Gastrocnemius medialis (tissue), 4 donors: Measurements from ENCODE around the gene HCFC1. TPM values are rescaled to one million over a fixed set of nuclear protein-coding genes. Genes with fewer than 3 reads are reported as not detected.

ENCODE experiments used
- ATAC-seq, 2 donors: fragments of 150-250 bp; one replicate each; pipeline ENCODE4 v1.9.1; 2016
- DNase-seq, 2 donors: peaks; one replicate each; pipeline ENCODE4 v3.0.0-alpha.2; 2019
- H3K27ac ChIP-seq, 4 donors: fragments of 200-600 bp; sonication (generic); 1 replicate in 1 of 4; 2 replicates in 3 of 4; pipeline ENCODE4 v1.5.1; 2016 to 2018; ENCODE audit warnings: mild to moderate bottlenecking in 2 of 4, moderate library complexity in 1 of 4
- H3K27me3 ChIP-seq, 3 donors: fragments of 200-600 bp; sonication (generic) in 2 of 3; 1 replicate in 1 of 3; 2 replicates in 2 of 3; pipeline versions ENCODE4 v1.5.1 to v1.6.0; 2016 to 2019; ENCODE audit warnings: mild to moderate bottlenecking in 1 of 3, moderate library complexity in 1 of 3
- H3K36me3 ChIP-seq, 2 donors: fragments of 200-600 bp; sonication (generic) in 1 of 2; one replicate each; pipeline ENCODE4 v1.5.1; 2017 to 2018
- H3K4me1 ChIP-seq, 2 donors: fragments of 200-600 bp; sonication (generic) in 1 of 2; one replicate each; pipeline ENCODE4 v1.5.1; 2016 to 2017; ENCODE audit warnings: mild to moderate bottlenecking in 2 of 2
- H3K4me3 ChIP-seq, 4 donors: fragments of 200-600 bp; sonication (generic) in 3 of 4; 1 replicate in 1 of 4; 2 replicates in 3 of 4; pipeline ENCODE4 v1.5.1; 2016 to 2019; ENCODE audit warnings: mild to moderate bottlenecking in 2 of 4
- H3K9me3 ChIP-seq, 3 donors: fragments of 200-600 bp; sonication (generic) in 2 of 3; 1 replicate in 1 of 3; 2 replicates in 2 of 3; pipeline ENCODE4 v1.5.1; 2016 to 2019
- POLR2A ChIP-seq, 2 donors: fragments of 450-650 bp; IDR thresholded peaks; one replicate each; pipeline ENCODE4 v1.6.1; 2017; ENCODE audit warnings: antibody characterized with exemption in 2 of 2, mild to moderate bottlenecking in 2 of 2, moderate library complexity in 2 of 2
- in situ Hi-C, 4 donors: fragments of 200-750 bp; cut with MboI; loops; one replicate each; pipeline versions ENCODE4 v1.15.0 to v1.8.0; 2017; ENCODE audit warnings: low sequenced_read_pairs in 4 of 4
- intact Hi-C: fragments of 100-400 bp; cut with DNase I; formaldehyde crosslinking; loops from one replicate; pipeline ENCODE4 v1.15.1; 2023; ENCODE audit warnings: low total_unique reads
- microRNA counts, 2 donors: library from miRNA; unstranded; fragments of <30 nt; microRNA quantifications; one replicate each; lab custom pipeline; 2016
- microRNA-seq, 2 donors: library from miRNA; unstranded; fragments of <30 nt; microRNA quantifications; one replicate each; pipeline ENCODE4, GENCODE V29; 2016; ENCODE audit warnings: borderline replicate concordance in 2 of 2
- total RNA-seq, 4 donors: library from RNA; depleted of rRNA; stranded (reverse); fragments of >200 nt; gene quantifications; one replicate each; pipeline versions ENCODE4 v1.1.0 to v1.2.3, GENCODE V29; 2016
- TF ChIP-seq, protein P1 (sequence below), 5 experiments: fragments of 450-650 bp in 3 of 5; fragments of 200-600 bp in 2 of 5; sonication (generic) in 2 of 5; IDR thresholded peaks in 4 of 5; conservative IDR thresholded peaks in 1 of 5; 1 replicate in 4 of 5; 2 replicates in 1 of 5; pipeline ENCODE4 v1.5.1; 2016 to 2019; ENCODE audit warnings: antibody characterized with exemption in 5 of 5, mild to moderate bottlenecking in 3 of 5, moderate library complexity in 3 of 5

Gene HCFC1
- total RNA-seq, 4 donors from 2014 or later, result 15.9 to 56.4 (median 51.8) TPM

DNA sequence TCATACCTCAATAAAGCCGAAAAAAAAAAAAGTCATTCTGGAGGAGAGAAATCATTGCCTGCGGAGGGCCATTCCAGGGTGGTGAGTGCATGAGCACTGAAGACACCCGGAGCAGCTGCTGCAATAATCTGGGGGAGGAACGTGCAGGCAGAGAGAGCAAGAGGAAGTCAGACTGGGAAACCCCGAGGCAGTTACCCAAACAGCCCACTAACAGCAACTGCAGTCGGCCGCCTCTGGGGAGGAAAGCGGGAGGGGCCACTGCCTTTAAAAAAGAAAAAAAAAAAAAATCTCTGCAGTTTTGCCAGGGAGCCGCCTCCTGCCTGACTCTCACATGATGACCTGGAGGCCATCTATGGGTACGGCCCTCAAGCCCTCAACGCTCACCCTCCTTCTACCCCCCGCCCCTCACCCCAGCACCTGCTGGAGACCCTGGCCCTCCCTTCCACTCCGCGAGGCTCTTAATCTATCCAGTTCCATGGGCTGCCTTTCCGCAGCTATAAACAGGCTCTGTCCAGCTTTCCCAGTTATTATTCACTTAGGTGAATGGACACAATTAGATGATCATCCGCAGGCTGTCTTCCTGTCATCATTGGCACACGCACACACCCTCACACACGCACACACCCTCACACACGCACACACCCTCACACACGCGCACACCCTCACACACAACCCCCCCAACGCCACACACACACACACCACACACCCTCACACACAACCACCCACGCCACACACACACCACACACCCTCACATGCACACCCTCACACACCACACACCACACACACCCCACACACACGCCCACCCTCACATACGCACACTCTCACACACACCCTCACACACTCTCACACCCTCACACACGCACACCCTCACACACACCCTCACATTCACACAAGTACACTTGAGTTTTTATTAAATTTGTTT lies 70.5 kb downstream of the HCFC1 start:
- intact Hi-C loops (no loop called here), in situ Hi-C loops (no loop called here)
- Histone ChIP-seq H3K36me3 (no peaks in the 10 kb centered on the region), H3K4me1 (peaks cover 0 to 9% of the 10 kb centered on the region in 2 donors), H3K27ac (no peak overlapping the region), H3K9me3 (no peaks in the 10 kb centered on the region), H3K4me3 (no peak overlapping the region), H3K27me3 (peaks cover 0 to 4% (median 0%) of the 10 kb centered on the region in 3 donors)
- no peak for TF ChIP-seq POLR2A (IDR thresholded peaks at IDR 0.05)
- TF ChIP-seq, protein P1, sequence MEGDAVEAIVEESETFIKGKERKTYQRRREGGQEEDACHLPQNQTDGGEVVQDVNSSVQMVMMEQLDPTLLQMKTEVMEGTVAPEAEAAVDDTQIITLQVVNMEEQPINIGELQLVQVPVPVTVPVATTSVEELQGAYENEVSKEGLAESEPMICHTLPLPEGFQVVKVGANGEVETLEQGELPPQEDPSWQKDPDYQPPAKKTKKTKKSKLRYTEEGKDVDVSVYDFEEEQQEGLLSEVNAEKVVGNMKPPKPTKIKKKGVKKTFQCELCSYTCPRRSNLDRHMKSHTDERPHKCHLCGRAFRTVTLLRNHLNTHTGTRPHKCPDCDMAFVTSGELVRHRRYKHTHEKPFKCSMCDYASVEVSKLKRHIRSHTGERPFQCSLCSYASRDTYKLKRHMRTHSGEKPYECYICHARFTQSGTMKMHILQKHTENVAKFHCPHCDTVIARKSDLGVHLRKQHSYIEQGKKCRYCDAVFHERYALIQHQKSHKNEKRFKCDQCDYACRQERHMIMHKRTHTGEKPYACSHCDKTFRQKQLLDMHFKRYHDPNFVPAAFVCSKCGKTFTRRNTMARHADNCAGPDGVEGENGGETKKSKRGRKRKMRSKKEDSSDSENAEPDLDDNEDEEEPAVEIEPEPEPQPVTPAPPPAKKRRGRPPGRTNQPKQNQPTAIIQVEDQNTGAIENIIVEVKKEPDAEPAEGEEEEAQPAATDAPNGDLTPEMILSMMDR (IDR thresholded peaks at IDR 0.05 in 4 of 5, conservative IDR thresholded peaks at IDR 0.05 in 1 of 5), result no peak
- ATAC-seq (peak in 1 of 2 donors; percentile 62), DNase-seq (peak; percentile 31 to 45)

DNA sequence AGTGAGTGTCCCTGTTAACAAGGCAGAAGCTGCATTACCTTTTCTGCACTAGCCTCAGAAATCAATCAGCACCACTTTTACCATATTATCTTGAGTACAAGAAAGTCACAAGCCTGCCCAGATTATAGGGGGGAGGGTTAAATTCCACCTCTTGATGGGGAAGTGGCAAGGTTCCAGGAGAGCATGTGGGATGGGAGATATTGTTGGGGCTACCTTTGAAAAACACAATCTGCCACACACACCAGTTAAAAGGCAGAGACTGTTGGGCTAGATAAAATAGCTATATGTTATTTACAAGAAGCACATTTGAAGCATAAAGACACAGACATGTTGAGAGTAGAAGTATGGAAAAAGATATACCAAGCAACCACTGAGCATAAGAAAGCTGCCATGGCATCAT lies 73.7 kb downstream of the HCFC1 start:
- Histone ChIP-seq H3K4me1 (peaks cover 0 to 9% of the 10 kb centered on the region in 2 donors), H3K27ac (no peak overlapping the region), H3K9me3 (no peaks in the 10 kb centered on the region), H3K36me3 (no peaks in the 10 kb centered on the region), H3K4me3 (no peak overlapping the region), H3K27me3 (peaks cover 0 to 6% (median 0%) of the 10 kb centered on the region in 3 donors)
- TF ChIP-seq, protein P1 (IDR thresholded peaks at IDR 0.05 in 4 of 5, conservative IDR thresholded peaks at IDR 0.05 in 1 of 5), result no peak
- no peak for TF ChIP-seq POLR2A (IDR thresholded peaks at IDR 0.05)
- intact Hi-C loops (no loop called here), in situ Hi-C loops (no loop called here)
- ATAC-seq (no peak), DNase-seq (no peak)

MicroRNA genes within 50 kb of the gene (microRNA counts, 767-probe panel; counts per million panel counts)
- 356 to 448 counts per million in 2 donors for microRNA hsa-miR-718 (lab: Ali Mortazavi, UCI)

Small RNA genes lying within 50 kb of the gene (microRNA-seq; reads per million reads assigned to microRNA genes)
- gene MIR3202-1 (0 reads per million in 2 donors), gene MIR3202-2 (0 reads per million in 2 donors), gene MIR718 (0 reads per million in 2 donors)

Other genes starting within 250 kb of the HCFC1 start
- gene BCAP31, start 247.4 kb downstream of the HCFC1 start, total RNA-seq, result 10 to 100 TPM; 41.5 to 91.9 (median 48.3) TPM
- 10 to 100 TPM; 19.9 to 54.6 (median 34.5) TPM for gene ABCD1, start 247.0 kb downstream of the HCFC1 start, total RNA-seq
- gene PLXNB3, start 207.6 kb downstream of the HCFC1 start, total RNA-seq, result 1 to 10 TPM in 1 of 4 donors, under 1 TPM in 3; 0.10 to 1.1 (median 0.13) TPM
- gene SRPK3, start 190.8 kb downstream of the HCFC1 start, total RNA-seq, result 10 to 100 TPM; 30.3 to 39.9 (median 33.8) TPM
- 10 to 100 TPM; 79.8 to 92.7 (median 86.4) TPM for gene IDH3G, start 177.4 kb downstream of the HCFC1 start, total RNA-seq
- gene SSR4, start 177.2 kb downstream of the HCFC1 start, total RNA-seq, result 100 to 1,000 TPM in 2 of 4 donors, 10 to 100 TPM in 2; 73.9 to 111 (median 93.4) TPM
- gene PDZD4, start 141.3 kb downstream of the HCFC1 start, total RNA-seq, result 1 to 10 TPM in 2 of 4 donors, under 1 TPM in 2; 0.59 to 2.2 (median 1.4) TPM
- under 1 TPM; 0.05 to 0.62 (median 0.48) TPM for gene L1CAM, start 85.6 kb downstream of the HCFC1 start, total RNA-seq
- 1 to 10 TPM; 1.5 to 3.8 (median 2.0) TPM for gene AVPR2, start 67.1 kb downstream of the HCFC1 start, total RNA-seq
- gene ARHGAP4, start 45.6 kb downstream of the HCFC1 start, total RNA-seq, result 10 to 100 TPM in 1 of 4 donors, 1 to 10 TPM in 3; 2.6 to 10.7 (median 4.4) TPM
- gene NAA10, start 36.8 kb downstream of the HCFC1 start, total RNA-seq, result 100 to 1,000 TPM in 2 of 4 donors, 10 to 100 TPM in 2; 76.3 to 175 (median 111) TPM
- 1 to 10 TPM; 1.8 to 2.6 (median 2.0) TPM for gene RENBP, start 27.2 kb downstream of the HCFC1 start, total RNA-seq
- gene TMEM187, start 936 bp upstream of the HCFC1 start, total RNA-seq, result 1 to 10 TPM; 1.3 to 8.6 (median 3.8) TPM
- gene IRAK1, start 48.1 kb upstream of the HCFC1 start, total RNA-seq, result 100 to 1,000 TPM in 3 of 4 donors, 10 to 100 TPM in 1; 73.9 to 157 (median 115) TPM
- 10 to 100 TPM; 39.0 to 63.2 (median 45.2) TPM for gene MECP2, start 125.9 kb upstream of the HCFC1 start, total RNA-seq
- gene OPN1LW, start 172.4 kb upstream of the HCFC1 start, total RNA-seq, result not detected
- gene OPN1MW, start 210.8 kb upstream of the HCFC1 start, total RNA-seq, result not detected
- gene OPN1MW2, start 247.9 kb upstream of the HCFC1 start, total RNA-seq, result not detected